Fibroblast of upper back skin (primary cell): ENCODE measurements around the gene TAF13.
"Not testable (repeated sequence)": the region's sequence is repeated elsewhere in the genome, so short reads cannot be mapped to it uniquely, and the experiment has no call there.

Experiments used
- DNase-seq: peaks from one replicate; pipeline ENCODE4 v3.0.0-alpha.2; 2013

Gene TAF13

DNA sequence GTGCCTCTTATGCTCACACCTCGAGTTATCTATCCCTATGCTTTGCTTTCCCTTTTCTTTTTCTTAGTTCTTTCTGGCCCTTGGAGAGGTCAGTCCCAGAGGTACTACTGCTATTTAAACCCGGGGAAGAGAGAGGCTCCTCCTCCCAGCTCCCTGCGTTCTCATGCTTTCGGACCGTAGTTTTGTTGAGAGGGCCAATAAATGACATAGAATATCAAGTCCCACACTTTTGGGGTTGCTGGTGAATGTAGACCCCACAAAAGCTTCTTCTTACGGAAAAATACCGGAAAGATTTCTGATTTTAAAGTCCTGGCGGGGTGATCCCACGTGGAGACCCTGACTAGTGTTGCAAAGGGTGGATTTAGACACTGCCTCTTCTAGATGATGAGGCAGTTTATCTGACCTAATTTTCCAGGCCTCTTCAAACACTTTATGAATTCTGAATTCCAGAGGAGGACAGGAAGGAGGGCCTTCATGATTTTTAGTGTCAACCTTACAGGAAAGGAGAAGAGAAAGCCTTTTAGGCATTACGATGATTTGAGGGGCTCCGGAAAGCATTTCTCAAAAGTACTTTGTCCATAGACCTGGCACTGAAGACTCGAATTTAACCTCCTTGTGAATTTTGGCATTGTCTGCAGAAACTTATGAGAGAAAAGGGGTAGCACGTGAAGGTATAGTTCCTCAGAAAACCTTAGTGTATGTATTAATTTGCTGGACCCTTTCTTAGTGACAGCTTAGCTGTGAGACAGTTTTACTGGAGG lies 15.5 kb upstream of the TAF13 start:
- peak; percentile 44 for DNase-seq

DNA sequence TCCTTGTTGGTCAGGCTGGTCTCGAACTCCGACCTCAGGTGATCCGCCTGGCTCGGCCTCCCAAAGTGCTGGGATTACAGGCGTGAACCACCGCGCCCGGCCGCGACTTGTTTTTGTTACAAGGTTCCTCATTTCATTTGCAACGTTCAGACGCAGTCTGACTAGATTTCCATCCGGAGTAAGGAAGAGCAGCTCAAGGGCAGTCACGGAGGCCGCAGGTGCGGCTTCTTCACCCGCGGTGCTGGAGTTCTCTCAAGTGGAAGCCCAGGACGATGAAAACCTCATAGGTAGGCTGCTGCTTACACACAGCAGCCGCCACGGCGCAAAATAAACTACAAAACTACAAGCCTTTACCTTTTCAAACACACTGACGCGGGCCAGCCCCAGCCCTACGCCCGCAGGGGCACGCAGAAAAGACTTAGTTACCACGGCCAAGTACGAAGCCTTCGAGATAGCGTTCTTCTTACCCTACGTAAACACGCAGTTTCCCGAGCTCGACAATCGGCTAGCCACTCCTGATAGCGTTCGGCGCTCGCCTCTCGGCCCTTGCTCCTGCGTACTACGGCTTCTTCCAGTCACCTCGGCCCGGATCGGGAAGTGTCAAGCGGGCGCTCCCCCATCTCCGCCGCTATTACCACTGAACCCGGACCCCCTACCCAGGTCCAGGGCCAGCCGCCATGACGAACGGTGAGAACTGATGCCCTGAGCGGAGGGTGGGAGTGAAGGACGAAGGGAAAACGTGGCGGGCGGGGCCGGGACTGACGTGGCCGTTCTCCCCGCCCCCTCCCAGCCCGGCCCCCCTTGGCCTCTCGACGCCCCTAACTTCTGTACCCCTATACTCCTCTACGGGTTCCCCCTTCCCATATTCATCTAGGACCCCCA lies 14.6 kb upstream of the TAF13 start, which contains the start of gene TMEM167B:
TMEM167B (plus strand) TSS at position 569 of the 882 bp plus-strand sequence; CDS start at position 678, 109 bp downstream.
- peak; percentile 92 for DNase-seq

DNA sequence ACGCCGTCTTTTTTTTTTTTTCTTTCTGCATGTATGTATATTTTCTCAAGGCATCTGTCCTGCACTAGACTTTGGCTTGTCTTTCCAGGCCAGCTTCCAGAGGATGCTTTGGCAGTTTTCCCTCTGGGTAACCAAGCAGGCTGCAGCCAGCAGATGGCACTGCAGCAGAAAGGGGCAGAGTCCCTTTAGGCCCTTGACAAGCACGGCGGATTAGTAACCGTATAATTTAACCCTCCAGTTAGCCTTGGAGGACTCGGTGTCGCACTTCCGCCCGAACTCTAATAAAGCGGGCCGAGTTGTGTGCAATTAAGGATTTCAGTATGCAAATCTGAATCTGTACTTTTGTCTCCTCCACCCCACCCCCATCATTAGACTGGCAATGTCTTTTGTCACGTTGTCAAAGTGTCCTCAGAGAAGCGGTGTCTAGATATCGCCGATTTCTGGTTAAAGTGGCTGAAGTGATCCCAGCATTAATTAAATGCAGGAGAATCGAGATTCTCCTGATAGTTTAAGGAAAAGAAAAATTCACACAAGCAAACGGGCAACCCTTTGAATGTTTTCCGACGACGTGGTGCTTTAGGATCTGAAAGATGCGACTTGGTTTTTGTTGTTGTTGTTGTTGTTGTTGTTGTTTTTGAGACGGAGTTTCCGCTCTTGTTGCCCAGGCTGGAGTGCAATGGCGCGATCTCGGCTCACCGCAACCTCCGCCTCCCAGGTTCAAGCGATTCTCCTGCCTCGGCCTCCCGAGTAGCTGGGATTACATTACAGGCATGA lies 13.6 kb upstream of the TAF13 start:
- peak; percentile 62 for DNase-seq

DNA sequence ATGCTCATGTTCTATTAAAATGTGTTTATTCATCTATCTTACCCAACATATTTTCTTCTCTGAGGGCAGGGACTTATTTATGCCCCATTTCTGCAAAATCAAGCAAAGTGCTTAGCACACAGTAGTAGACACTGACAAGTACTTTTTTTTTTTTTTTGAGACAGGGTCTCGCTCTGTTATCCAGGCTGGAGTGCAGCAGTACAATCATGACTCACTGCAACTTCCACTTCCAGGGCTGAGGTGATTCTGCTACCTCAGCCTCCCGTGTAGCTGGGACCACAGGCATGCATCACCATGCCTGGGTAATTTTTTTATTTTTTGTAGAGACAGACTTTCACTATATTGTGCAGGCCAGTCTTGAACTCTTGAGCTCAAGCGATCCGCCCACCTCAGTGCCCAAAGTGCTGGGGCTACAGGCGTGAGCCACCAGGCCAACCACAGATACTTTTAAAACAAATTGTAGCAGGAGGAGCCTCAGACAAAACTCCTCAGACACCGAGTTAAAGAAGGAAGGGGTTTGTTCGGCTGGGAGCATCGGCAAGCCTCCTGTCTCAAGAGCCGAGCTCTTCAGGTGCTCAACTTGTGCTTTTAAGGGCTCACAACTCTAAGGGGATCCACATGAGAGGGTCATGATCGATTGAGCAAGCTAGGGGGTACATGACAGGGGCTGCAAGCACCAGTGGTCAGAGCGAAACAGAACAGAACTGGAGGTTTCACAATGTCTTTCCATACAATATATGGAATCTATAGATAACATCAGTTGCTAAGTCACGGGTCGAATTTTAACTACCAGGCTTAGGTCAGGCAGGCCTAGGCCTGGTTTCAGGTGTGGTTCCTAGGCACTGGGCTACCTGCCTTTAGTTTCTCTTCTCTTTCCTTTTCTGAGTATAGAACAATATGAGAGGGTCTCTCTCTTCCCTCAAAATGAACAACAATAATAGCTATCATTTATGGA lies 9.0 kb upstream of the TAF13 start:
- peak; percentile 43 for DNase-seq

DNA sequence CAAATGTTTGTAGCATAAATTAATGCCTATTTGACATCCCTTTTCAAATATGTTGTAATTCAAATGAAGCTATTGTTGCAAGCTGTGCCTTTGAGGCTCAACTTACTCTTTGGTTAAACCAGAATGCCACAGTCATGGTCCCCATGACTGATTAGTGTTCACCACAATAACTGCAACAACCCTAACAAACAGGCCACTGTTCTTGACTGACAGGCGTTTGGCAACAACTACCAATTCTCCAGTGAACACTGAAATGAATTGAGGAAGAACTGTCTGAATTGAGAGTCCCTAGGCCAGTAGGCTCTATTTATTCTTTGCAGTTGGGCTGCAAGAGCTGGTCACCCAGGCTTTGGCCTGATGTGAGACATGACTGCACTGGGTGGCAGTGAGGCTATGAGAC lies 8.1 kb upstream of the TAF13 start:
- no peak for DNase-seq

DNA sequence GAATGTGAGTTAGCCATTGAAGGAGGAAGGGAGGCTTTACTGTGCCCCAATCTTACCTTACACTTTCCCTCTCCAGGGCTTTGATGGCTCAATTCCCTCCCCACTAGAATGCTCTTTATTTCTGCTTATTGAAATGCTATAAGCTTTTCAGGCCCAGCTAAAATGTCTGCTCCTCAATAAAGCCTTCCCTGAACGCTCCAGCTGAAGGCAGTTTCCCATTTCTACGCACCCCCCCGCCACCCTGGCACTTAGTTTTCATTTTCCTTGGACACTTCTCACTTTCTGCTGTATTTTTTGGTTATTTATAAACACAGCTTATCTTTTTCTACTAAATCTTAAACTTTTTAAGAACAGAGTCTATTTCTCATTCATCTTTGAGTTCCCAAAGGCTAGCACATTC lies 7.7 kb upstream of the TAF13 start:
- DNase-seq, result no peak

DNA sequence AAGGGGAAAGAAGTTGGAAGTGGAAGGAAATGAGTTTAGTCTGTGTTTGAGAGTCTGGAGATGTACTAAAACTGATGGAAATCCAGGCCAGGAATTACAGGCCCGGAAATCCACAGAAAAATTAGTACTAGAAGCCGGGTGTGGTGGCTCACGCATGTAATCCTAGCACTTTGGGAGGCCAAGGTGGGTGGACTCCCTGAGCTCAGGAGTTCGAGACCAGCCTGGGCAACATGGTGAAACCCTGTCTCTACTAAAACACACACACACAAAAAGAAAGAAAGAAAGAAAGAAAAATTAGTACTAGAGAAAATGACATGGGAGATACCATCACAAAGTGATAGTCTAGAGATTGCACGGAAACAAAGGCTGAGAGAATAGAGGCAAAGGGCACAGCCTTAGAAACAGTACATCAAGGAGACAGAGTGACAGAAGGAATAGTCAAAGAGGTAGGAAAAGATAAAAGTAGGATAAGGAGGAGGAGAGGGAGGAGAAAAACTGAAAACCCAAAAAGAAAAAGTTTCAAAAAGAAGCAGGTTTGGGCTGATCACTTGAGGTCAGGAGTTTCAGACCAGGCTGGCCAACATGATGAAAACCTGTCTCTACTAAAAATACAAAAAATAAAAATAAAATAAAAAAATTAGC lies 4.8 kb upstream of the TAF13 start:
- no peak for DNase-seq

DNA sequence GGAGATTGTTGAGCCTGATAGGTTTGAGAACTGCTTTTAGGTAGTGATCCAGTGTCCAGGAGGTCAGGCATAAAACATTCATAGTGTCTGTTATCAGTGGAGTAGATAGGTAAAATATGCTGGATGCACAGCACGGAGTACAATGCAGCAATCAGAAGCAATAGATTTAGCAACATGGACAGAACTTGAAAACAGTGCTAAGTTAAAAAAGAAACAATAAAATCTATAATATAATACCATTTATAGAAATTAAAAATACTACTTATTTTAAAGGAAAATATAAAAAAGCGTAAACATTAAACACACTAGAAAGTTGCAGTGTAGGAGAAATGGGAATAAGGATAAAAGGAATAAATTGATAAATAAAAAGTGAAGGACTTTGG lies 3.4 kb upstream of the TAF13 start:
- no peak for DNase-seq

DNA sequence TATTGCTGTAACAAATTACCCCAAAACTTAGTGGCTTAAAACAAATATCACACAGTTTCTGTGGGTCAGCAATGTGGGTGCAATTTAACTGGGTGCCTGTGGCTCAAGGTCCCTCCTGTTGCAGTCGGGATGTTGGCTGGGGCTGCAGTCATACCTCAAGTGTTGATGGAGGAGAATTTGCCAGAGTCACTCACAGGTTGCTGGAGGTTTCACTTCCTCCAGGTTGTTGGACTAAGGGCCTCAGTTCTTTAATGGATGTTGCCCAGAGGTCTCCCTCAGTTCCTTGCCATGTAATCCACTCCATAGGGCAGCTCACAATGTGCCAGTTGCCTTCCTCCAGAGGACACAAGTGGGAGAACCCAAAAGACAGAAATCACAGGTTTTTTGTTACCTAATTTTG lies 2.5 kb upstream of the TAF13 start:
- DNase-seq, result no peak

DNA sequence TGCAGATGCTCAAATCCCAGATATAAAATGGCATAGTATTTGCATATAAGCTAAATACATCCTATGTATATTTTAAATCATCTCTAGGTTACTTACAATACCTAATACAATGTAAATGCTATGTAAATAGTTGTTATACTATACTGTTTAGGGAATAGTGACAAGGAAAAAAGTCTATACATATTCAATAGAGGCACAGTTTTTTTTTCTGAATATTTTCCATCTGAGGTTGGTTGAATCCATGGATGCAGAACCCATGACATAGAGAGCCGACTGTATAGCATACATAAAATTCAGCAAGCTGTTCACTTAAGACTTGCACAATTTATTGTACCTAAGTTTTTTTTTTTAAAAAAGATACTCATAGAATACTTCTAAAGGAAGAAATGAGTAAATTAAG lies 6.5 kb downstream of the TAF13 start:
- DNase-seq, result no peak

DNA sequence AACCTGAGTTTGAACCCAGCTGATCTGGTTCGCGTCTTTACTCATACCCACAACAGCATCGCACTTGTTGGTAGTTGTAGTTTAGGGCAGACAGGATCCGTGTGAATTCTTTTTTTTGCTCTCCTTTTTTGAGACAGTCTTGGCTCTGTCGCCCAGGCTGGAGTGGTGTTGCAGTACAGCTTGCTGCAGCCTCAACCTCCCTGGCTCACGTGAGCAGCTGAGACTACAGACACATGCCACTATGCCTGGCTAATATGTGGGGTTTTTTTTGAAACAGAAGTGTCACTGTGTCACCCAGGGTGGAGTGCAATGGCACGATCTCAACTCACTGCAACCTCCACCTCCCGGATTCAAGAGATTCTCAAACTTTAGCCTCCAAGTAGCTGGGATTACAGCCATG lies 7.9 kb downstream of the TAF13 start:
- DNase-seq, result no peak

DNA sequence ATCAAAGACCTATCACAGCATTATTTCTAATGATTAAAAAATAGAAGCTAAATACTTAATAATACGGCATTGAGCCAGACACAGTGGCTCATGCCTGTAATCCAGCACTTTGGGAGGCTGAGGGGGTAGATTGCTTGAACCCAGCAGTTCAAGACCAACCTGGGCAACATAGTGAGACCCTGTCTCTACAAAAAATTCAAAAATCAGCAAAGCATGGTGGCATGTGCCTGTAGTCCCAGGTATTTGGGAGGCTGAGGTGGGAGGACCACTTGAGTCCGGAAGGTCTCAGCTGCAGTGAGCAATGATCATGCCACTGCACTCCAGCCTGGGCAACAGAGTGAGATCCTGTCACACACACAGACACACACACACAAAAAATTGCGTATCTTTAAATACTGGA lies 10.7 kb downstream of the TAF13 start:
- DNase-seq, result no peak

DNA sequence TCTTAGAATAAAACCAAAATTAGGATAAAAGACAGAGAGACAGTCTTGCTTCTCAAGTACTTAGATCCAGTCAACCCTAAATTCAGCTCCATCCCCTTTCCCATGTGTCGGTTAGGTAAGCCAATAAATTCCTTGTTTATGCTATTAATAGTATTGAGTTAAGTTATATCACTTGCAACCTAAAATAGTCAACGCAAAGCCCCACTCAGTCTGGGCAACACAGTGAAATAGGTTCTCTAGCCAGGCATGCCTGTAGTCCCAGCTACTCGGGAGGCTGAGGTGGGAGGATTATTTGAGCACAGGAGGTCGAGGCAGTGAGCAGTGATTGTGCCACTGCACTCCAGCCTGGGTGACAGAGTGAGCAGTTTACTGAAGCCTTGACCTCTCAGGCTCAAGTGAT lies 14.6 kb downstream of the TAF13 start:
- no peak for DNase-seq

DNA sequence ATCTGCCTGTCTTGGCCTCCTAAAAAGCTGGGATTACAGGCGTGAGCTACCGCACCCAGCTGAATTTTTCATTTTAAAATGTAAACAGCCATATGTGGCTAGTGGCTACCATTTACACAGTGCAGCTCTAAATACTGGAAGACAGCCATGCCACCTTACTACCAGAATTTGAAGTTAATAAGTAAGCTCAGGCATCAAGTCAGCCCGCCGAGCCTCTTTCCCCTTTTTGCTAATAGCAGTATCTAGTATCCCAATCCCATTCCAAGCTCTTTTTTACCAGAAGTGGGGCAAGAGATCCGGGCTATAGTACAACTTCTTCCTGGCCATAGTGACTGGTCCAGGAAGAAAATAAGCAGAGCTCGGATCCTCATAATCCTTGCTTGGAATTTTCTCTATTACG lies 15.1 kb downstream of the TAF13 start:
- no peak for DNase-seq

DNA sequence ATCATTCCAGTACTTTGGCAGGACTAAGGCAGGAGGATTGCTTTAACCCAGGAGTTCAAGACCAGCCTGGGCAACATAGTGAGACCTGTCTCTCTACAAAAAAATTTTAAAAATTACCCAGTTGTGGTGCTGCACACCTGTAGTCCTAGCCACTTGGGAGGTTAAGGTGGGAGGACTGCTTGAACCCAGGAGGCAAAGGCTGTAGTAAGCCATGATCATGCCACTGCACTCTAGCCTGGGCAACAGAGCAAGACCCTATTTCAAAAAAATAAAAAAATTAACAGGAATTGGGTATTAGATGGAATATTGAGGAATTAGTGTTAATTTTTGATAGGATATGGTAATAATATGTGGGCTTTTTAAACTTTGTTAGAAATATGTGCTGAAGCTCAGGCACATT lies 16.8 kb downstream of the TAF13 start:
- no peak for DNase-seq

DNA sequence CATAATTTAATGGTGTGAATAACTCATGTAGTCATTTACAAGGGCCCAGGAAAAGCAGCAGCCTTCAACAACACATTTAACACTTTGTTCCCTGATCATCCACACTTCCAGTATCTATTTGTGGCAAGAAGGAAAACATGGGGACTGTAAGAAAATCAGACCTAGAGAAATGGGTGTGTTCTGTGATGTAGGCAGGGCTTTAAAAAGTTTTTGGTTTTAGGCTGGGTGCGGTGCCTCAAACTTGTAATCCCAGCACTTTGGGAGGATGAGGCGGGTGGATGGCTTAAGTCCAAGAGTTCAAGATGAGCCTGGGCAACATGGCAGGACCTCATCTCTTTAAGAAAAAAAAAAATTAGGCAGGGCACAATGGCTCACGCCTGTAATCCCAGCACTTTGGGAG lies 19.7 kb downstream of the TAF13 start:
- DNase-seq, result no peak

DNA sequence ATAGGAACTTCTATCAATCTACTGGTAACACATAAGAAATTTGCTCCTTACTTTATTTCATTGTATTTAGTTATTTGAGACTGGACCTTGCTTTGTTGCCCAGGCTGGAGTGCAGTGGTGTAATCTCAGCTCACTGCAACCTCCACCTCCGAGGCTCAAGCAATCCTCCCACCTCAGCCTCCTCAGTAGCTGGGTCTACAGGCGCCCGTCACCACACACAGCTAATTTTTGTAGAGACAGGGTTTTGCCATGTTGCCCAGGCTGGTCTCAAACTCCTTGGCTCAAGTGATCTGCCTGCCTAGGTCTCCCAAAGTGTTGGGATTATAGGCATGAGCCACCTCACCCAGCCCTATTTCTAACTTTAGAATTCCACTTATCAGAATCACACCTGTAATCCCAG lies 23.7 kb downstream of the TAF13 start:
- DNase-seq, result not testable (repeated sequence)

DNA sequence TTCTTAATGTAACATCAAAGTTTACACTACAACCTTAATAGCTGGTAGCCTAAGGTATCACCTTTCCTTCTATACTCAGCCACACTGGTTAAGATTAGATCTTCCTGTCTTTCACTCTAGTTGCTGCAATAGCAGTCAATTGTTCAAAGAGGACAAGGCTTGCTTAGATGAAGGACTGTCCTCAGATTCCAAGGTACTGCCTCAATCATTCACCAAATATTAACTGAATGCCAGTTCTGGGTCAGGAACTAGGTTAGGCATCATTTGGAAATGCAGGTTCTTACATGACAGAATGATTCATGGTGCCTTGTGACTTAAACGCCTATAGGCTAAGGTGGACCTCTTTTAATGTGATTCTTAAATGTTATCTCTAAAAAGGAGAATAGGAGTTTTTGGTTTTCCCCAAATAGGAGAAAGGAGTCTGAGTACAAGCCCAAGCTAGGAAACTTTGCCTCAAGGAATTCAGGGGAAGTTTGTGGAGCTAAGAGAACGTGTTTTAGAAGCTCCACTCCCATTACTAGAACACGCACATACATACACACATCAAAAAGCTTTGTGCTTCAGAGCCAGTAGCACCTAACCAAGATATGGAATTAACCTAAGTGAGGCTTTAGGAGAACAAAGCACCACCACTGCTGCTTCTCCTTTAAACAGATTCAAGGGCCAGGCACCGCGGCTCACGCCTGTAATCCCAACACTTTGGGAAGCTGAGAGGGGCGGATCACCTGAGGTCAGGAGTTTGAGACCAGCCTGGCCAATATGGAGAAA lies 25.4 kb downstream of the TAF13 start:
- DNase-seq, result no peak

DNA sequence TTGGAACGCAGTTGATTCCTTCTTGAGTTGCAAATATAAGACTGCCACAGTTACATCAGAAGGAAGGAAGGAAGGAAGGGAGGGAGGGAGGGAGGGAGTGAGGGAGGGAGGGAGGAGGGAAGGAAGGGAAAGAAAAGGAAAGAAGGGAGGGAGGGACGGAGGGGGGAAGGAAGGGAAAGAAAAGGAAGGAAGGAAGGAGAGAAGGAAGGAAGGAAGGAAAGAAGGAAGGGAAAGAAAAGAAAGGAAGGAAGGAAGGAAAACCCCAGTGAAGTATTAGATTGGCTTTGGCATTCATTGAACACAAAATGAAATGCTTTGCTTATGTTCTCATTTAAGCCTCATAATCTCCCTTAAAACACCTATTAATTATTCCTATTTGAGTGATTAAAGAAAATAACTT lies 27.5 kb downstream of the TAF13 start:
- no peak for DNase-seq

DNA sequence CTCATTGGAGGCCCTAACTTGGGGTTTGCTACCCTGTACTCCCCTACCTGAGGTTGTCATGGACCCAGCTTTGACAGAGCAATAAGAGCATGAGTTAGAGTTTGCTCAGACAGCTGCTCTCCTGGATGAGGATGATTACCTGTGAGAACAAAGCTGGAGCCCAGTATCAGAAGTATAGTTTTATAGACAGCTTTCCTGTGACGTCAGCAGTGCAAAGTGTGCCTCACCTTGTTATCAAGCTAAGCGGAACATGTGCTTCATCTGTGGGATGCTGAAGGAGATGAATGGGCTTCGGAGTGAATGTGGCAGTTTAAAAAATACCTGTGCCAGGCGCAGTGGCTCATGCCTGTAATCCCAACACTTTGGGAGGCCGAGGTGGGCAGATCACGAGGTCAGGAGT lies 28.5 kb downstream of the TAF13 start:
- DNase-seq, result no peak

DNA sequence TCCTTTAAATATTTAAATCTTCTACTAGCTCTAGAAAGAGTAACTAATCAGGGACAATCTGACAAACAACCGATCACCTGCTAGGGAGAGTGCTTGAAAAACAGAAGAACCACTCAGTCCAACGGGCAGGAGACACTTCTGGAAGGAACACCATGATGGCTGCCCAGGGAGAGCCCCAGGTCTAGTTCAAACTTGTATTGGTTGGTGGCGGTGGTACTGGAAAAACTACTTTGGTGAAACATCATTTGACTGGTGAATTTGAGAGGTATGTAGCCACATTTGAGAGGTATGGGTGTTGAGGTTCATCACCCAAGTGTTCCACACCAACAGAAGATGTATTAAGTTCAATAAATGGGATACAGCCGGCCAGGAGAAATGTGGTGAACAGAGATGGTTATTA lies 29.1 kb downstream of the TAF13 start:
- no peak for DNase-seq
